GM13977 (cell line): ENCODE data around the gene PLXNA4.

Experiments used
- DNase-seq: peaks from one replicate; pipeline ENCODE4 v3.0.0; 2012; ENCODE audit warnings: low spot score
- in situ Hi-C: fragments of 300-500 bp; cut with MboI; formaldehyde crosslinking; loops from one replicate; pipeline ENCODE4 v1.12.0; 2022; ENCODE audit warnings: low sequenced_read_pairs, low pct_unique_long_range_greater_than_20kb, mixed read lengths, inconsistent platforms; ENCODE audit not compliant: unreplicated experiment
- TF ChIP-seq, protein P1 (sequence below): IDR thresholded peaks from 2 replicates; pipeline ENCODE4 v1.5.1; 2012; ENCODE audit warnings: mild to moderate bottlenecking, control low read depth; ENCODE audit not compliant: insufficient read depth; ENCODE audit errors: extremely low read depth, missing control alignments

PLXNA4 gene

DNA sequence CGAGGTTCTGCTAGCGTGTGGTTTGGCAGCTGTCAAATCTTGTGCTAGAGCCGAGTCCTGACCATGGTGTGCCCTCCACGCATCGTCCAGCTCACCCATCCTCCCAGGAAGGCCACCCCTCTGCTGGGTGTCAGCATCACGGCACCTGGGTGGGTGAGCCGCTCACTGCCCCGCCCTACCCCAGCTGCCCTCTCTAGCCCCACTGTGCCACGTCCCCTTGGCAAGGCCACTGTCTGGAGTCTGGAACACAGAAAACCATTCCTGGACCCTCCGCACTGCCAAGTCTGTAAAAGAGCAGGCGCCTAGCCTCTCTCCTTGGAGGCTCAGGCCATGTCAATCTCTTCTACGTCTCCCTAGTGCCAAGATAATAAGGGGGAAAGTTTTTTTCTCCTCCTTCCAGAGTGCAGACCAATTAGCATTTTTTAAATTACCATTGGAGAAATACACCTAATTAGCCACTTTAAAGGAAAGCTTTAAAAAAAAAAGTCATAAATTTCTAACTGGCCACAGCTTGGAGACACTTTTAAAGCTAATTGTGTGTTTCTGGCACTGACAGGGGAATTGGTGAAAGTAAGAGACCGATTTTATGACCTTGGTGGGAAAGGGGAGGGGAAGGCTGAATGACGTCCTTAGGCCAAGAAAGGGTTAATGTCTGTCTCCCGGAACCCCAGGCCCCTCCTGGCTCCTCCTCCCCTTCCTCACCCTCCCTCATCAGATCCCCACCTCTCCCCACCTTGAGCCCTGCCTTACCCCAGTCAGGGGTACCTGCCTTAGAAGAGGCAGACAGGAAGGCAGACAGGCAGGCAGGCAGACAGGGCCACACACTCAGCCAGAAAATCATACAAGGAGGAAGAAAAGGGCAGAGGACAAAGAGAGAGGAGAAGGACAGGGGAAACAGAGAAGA, 151.2 kb downstream of the PLXNA4 start:
- DNase-seq = no peak
- in situ Hi-C loops = no loop called here

DNA sequence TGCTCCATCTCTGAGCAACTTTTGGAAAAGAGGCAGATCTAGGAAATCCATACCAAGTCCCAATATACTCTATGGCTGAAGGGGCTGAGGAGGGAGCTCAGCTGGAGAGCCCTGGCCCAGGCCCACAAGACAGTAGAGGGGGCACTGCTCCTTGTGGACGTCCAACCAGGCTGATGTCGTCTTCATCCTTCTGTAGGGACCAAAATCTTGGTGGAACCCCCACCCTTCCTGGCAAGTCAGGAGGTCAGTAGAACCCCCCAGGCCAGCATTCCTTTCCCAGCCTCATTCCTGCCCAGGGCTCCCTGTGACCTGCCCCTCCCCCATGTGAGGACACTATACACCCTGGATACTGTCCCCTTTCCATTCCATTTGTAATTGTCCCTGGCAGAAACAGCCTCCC, 152.0 kb downstream of the PLXNA4 start:
- DNase-seq = no peak
- in situ Hi-C loops = no loop called here
- TF ChIP-seq, protein P1, sequence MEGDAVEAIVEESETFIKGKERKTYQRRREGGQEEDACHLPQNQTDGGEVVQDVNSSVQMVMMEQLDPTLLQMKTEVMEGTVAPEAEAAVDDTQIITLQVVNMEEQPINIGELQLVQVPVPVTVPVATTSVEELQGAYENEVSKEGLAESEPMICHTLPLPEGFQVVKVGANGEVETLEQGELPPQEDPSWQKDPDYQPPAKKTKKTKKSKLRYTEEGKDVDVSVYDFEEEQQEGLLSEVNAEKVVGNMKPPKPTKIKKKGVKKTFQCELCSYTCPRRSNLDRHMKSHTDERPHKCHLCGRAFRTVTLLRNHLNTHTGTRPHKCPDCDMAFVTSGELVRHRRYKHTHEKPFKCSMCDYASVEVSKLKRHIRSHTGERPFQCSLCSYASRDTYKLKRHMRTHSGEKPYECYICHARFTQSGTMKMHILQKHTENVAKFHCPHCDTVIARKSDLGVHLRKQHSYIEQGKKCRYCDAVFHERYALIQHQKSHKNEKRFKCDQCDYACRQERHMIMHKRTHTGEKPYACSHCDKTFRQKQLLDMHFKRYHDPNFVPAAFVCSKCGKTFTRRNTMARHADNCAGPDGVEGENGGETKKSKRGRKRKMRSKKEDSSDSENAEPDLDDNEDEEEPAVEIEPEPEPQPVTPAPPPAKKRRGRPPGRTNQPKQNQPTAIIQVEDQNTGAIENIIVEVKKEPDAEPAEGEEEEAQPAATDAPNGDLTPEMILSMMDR = no peak

More for the DNA sequence above, 151.2 kb downstream of the PLXNA4 start:
- TF ChIP-seq, protein P1 = no peak

DNA sequence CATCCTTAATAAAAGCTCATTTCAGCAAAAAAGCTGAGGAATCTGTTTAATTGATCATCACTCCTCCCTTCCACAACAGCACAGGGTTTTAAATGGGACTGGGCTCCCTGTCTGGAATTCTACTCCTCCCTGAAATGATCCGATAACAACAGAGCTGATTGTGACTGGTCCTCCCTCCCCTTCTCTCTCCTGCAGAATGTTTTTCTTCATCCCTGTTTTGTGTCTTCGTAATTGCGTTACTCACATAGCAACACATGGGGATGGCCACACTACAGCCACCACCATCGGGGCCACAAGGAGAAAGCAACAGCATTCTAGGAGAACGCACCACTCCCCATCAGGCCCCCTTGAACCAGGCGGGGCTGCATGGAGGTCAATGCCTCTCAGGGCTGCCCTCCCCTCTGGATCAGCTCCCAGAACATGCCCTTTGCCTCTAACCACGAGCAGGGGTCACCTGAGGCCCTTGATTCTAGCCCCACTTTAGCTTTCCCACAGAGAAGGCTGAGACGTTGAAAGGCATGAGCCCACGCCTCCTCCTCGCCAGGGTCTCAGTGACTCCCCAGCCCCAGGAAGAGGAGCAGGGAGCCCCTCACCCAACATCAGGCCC, 152.6 kb downstream of the PLXNA4 start:
- in situ Hi-C loops = no loop called here
- TF ChIP-seq, protein P1 = no peak
- no peak for DNase-seq

DNA sequence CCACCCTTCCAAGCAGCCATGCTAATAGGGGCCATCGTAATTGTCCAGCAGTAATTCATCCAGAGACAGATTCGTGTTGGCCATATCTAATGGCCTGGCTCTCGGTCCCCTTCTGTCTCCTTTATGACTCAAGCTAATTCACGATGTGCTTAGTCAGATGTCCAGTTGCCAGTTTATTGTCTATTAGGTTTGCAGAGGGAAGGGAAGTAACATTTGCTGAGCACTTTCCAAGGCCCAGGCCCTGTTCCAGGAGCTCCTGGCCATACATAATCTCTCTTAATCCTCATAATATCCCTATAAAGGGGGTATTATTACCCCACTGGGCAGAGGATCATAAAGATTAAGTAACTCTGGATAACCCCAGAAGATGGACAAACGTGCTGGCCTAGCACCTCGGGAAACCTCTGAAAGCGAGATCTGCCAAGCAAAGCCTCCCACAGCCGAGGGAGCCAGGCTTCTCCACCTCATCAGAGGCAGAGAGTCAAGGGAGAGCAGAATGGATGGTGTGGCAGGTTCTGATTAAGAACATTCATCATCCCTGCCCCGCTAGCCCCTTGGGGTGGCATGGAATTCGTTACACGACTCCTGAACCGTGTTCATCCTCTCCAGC, 153.7 kb downstream of the PLXNA4 start:
- TF ChIP-seq, protein P1 = no peak
- no peak for DNase-seq
- in situ Hi-C loops = no loop called here

DNA sequence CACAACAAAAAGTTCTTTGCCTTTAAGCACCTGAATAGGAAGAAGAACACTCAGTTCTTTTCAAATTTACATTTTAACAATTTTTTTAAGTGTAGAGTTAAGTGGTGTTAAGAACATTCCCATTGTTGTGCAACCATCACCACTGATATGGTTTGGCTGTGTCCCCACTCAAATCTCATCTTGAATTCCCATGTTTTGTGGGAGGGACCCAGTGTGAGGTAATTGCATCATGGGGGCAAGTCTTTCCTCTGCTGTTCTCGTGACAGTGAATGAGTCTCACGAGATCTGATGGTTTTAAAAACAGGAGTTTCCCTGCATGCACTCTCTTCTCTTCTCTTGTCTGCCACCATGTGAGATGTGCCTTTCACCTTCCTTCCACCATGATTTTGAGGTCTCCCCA, 155.7 kb downstream of the PLXNA4 start:
- no peak for DNase-seq
- TF ChIP-seq, protein P1 = no peak
- in situ Hi-C loops = no loop called here

DNA sequence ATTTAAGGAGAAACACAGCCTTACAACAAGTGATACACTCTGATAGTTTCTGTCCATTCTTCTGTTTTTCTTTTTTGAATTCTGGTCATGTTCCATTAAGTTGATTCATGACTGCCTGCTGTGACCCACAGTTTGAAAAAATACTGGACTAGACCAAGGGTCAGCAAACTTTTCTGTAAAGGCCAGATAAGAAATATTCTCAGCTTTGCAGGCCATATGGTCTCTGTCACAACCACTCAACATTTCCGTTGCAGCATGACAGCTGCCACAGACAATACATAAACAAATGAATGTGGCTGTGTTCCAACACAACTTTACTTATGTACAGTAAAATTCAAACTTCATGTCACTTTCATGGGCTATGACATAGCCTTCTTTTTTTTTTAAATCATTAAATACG, 156.7 kb downstream of the PLXNA4 start:
- in situ Hi-C loops = no loop called here
- TF ChIP-seq, protein P1 = no peak
- DNase-seq = no peak
